HTR-8/SVneo (cell line): ENCODE data around the gene ANKS1B.
"Not testable (repeated sequence)": the region's sequence is repeated elsewhere in the genome, so short reads cannot be mapped to it uniquely, and the experiment has no call there.

Experiments used
- DNase-seq: peaks from one replicate; pipeline ENCODE4 v3.0.0; 2011; ENCODE audit warnings: low spot score, mixed read lengths; ENCODE audit not compliant: insufficient read length
- FAIRE-seq: peaks from 2 replicates; lab custom pipeline; 2011; peaks lifted over from hg19 to GRCh38; lab: Jason Lieb, UNC

ANKS1B gene

DNA sequence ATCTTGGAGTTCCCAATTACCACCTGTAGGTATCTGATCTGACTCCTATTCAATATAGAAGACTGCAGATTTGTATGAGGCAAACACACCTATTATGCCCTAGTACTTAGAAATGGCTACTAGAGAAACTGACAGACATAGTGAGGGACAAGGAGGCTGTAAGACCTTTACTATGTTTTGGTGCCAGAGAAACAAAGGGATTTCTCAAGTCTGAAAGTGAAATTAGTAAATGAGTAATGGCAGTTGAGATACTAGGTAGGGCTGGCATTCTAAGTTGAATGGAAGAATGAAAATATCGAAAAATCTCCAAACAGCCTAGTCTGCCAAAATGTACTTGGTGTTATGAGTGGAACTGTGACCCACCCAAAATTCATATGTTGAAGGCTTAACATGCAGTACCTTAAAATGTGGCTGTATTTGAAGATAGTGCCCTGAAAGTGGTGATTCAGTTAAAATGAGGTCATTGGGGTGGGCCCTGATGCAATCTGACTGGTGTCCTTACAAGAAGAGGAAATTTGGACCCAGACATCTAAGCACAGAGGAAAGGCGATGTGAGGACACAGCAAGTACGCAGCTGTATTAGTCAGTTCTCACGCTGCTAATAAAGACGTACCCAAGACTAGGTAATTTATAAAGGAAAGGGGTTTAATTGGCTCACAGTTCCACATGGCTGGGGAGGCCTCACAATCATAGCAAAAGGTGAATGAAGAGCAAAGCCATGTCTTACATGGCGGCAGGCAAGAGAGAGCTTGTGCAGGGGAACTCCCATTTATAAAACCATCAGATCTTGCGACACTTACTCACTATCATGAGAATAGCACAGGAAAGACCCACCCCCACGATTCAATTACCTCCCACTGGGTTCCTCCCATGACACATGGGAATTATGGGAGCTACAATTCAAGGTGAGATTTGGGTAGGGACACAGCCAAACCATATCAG, 1212.7 kb downstream of the ANKS1B start:
- FAIRE-seq: no peak
- no peak for DNase-seq

- FAIRE-seq (no peak), DNase-seq (no peak)
Observed at GRCh38 chr12:98770230-98770629, 1214.5 kb downstream of the ANKS1B start.

GRCh38 chr12:98769068-98769467, 1215.7 kb downstream of the ANKS1B start:
- FAIRE-seq (no peak), DNase-seq (no peak)

- FAIRE-seq: no peak
- DNase-seq: no peak
Observed at GRCh38 chr12:98767248-98767647, 1217.5 kb downstream of the ANKS1B start.

DNA sequence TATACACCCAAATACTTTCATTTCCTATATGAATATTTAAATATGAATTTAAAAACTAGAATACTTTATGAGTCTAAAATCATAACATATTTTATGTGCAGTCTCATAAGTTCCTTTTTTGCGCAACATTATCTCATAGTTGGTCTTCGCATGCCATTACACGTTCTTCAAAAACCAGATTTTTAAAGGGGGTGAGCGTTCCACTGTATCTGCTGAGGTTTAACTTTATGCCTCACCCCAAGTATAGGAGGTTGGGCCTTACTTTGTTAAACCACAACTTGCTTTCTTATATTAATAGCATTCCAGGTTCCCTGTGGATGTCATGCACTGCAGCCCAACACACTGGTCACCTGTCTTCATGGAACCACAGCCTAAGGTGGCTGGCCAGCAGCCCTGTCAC, 1221.1 kb downstream of the ANKS1B start:
- no peak for FAIRE-seq
- DNase-seq: no peak

GRCh38 chr12:98758331-98758730, 1226.4 kb downstream of the ANKS1B start:
- FAIRE-seq (no peak), DNase-seq (no peak)

DNA sequence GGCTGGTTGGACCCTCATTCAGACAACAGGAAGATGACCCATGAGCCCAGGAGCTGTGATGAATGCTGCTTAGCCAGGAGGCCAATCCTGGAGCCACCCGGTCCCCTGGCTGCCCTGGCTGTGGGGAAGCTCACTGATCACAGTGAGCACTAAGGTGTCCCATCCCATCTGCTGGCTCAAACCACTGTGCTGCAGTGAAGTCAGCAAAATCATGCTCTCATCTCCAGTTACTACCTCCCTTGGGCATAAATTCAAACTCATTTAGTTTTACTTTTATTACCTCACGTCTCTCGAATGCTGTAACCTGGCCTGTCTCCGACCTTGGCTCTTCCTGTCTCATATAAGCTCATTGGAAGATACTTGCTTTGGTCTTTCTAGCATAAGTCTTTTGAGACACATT, 1227.3 kb downstream of the ANKS1B start:
- no peak for FAIRE-seq
- DNase-seq: no peak

- DNase-seq: peak; percentile 33
- FAIRE-seq: not testable (repeated sequence)
Observed at GRCh38 chr12:98755855-98756254, 1228.9 kb downstream of the ANKS1B start.

- no peak for FAIRE-seq
- peak; percentile 15 for DNase-seq
Observed at GRCh38 chr12:98754095-98754494, 1230.6 kb downstream of the ANKS1B start.

DNA sequence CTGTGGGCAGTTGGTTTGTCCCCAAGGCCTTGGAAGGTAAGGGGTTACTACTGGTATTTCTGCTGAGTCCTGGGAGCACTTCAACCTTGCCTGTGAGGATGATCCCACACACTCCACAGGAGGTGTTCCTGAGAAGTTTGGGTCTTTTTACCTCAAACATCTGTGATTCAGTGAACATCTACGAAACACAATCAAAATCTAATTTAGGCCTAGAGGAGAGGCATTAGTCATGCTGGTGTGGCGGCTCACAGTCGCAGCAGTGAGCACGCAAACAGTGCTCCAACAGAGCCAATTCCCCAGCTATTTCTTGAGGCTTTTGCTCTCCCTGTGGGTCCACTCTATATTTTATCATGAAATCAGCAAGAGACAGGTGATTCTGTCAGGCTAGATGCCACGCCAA, 1232.0 kb downstream of the ANKS1B start:
- FAIRE-seq: no peak
- DNase-seq: no peak

DNA sequence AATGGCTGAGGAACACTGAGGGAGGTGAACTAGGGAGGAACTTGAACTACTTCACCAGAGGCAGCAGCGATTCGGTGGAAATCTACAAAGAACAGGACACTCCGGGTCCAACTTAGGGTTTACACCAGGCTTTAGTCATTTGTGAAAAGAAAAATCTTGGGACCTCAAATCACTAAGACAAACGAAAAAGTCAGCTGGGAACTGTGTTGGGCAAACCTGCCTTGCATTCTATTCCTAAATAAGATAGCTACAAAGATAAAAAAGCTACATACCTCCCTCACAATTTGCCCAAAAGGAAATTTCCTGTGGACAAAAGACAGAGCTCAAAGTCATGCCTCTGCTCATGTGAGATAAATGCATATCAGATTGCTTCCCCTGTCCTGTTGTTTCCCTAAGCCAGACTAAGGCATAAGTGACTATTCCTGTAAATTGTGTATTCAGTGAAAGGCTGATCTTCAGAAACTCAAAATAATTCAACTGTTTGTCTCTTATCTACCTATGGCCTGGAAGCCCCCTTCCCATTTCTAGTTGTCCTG, 1233.1 kb downstream of the ANKS1B start:
- FAIRE-seq: no peak
- no peak for DNase-seq

DNA sequence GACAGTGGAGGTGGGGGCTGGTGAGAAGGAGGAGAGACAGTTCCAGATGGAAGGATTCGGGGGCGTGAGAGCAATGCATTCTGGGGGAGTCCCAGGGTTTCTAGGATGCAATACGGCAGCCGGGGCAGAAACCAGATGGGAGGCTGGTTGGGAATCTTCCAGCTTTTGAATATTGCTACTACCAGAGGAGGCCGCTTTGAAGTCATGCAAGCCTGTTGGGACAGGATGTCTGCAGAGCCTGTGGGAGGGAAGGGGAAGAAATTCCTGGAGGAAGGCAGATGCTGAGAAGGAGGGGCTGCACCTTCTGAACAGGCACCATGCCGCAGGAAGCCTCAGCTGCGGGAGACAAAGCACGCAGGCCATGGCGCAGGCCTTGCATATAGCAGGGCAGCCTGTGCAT, 1234.2 kb downstream of the ANKS1B start:
- DNase-seq (no peak), FAIRE-seq (no peak)

- FAIRE-seq: no peak
Observed at GRCh38 chr12:98748463-98748862, 1236.3 kb downstream of the ANKS1B start.

DNA sequence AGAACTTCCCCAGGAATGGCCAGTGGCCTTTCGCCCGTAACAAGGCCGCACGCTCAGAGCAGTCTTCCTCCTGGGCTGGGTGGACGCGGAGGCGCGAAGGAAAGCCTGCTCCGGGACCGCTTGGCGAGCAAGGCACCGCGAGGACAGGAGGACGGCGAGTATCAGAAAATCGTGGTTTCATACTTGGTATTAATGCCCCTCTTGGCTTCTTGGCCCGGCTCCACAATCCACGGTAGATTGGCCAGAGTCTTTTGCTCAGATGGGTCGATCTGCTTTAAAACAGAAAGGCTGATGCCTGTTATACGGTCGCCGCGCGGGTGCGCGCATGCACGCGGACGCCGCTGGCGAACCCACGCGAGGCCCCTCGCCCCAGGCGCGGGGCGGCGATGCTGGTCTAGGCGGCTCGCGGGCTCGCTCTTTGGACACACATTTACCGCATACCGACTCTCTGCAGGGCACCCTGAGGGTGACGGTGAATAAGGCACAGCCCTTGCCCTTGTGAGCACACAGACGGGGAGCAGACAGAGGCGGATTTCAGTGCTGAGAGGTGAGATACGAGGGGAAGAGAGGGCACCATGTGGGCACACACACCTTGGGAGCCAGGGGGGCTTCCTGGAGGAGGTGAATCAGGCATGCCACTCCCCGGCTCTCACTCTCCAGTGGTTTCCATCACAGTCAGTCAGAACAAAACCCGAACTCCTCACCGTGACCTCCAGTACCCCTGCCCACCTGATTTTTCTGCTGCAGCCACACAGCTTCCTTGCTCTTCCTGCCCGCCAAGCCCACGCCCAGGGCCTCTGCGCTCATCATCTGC, 1239.0 kb downstream of the ANKS1B start:
- FAIRE-seq (no peak), DNase-seq (no peak)

More at GRCh38 chr12:98748463-98748862, 1236.3 kb downstream of the ANKS1B start:
- no peak for DNase-seq

DNA sequence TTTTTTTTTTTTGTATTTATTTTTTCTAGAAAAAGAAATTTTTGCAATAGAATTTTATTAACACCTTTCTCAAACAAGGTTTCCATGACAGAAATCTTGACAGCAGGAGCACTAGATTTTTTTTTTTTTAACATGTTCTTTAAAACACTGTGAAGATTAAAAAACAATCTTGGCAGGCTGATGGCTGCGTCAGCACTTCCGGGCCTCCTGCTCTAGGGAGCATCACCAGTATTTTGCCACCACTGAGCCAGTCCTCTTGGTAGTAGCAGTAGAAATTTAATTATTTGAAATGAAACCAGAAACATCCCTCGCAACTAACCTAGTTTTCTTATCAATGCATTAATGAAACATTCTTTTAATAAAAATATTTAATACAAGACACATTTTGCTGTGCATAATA, 1240.1 kb downstream of the ANKS1B start:
- FAIRE-seq (no peak), DNase-seq (no peak)

DNA sequence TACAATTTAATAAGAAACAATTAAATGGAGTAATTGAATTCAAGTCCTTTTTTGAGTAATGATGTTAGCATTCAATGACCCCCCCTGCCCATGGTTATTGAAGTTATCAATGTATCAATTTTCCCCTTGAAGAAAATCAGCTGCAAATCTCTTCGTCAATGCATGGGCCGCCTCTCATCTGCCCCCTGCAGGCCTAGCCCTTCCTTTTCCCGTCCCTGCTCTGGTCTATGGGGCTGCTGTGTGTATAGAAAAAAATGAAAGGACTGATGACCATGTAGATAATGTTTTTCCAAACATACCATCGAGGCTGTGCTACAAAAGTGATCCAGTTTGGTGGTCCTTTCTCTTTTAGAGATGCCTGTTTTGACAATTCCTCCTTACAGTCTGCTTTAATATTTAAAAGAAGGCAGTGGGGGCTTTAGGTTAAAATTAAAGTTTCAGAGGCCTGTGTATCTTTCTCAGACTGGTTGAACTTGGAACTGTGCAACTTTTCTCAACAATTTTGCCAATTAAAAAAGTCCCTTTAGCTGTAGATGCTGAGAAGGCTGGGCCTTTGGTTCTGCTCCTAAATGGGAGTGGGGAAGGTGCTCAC, 1241.3 kb downstream of the ANKS1B start:
- DNase-seq: peak; percentile 24
- FAIRE-seq: no peak

- DNase-seq (no peak), FAIRE-seq (no peak)
Observed at GRCh38 chr12:98741556-98742265, 1243.0 kb downstream of the ANKS1B start.

DNA sequence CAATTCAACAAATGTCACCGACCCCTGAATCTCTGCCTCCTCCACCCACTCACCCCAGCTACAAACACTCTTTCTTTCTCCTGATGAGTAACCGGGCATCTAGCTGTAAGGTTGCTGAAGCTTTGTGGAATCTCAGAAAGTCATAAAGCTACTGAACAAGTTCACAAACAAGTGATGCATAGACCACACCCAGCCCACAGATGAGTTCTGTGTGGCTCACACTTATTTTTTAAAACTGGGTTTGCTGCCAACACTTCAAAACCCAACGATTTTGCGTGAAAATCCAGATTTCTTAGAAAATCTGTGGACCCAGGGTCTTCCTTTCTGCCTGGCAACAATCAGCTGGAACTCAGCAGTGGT, 1243.6 kb downstream of the ANKS1B start:
- DNase-seq: no peak

DNA sequence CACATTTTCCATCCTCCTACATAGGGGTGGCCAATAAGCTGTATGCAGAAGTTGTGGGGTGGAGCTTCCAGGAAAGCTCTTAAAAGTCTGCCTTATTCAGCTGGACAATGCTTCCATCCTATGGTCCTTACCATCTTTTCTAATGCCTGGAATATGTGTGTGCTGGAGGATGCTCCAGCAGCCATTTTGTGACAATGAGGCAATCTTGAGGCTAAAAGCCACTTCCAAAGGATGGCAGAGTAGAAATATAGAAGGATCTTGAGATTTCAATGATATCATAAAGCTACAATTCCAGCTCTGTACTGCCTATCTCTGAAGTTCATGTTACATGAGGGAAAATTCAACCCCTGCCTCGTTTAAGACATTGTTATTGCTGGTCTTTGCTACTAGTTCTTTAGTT, 1244.0 kb downstream of the ANKS1B start:
- DNase-seq (no peak), FAIRE-seq (no peak)

More for the DNA sequence above, 1243.6 kb downstream of the ANKS1B start:
- FAIRE-seq: no peak

- no peak for FAIRE-seq
- DNase-seq: no peak
Observed at GRCh38 chr12:98738539-98738938, 1246.2 kb downstream of the ANKS1B start.
